Right cardiac atrium (tissue), 5 donors: ENCODE data around the gene MXI1. TPM values are rescaled to one million over a fixed set of nuclear protein-coding genes. Genes with fewer than 3 reads are reported as not detected.

ENCODE experiments used
- ATAC-seq, 2 donors: fragments of 200-7000 bp; cut with Tn5 transposase; one replicate each; pipeline versions ENCODE4 v1.8.0 to v1.9.1; 2020; ENCODE audit warnings: moderate library complexity in 2 of 2, mild to moderate bottlenecking in 1 of 2
- DNase-seq, 3 donors: peaks; one replicate each; pipeline ENCODE4 v3.0.0-alpha.2; 2020
- H3K27ac ChIP-seq: one replicate; pipeline ENCODE4 v1.5.1; 2013; ENCODE audit warnings: mild to moderate bottlenecking, low read length, control low read depth, moderate library complexity
- H3K27me3 ChIP-seq: one replicate; pipeline ENCODE4 v1.6.1; 2013; ENCODE audit not compliant: control insufficient read depth, insufficient read depth
- H3K4me1 ChIP-seq: one replicate; pipeline ENCODE4 v1.6.1; 2013; ENCODE audit warnings: low read length; ENCODE audit not compliant: control insufficient read depth, insufficient read depth
- H3K4me3 ChIP-seq: one replicate; pipeline ENCODE4 v1.5.1; 2013; ENCODE audit warnings: low read length, control low read depth
- H3K9me3 ChIP-seq: one replicate; pipeline ENCODE4 v1.6.1; 2013; ENCODE audit warnings: low read length; ENCODE audit not compliant: control insufficient read depth
- WGBS: extraction: QIAGEN DNeasy Blood & Tissue Kit; methylation state at CpG from one replicate; pipeline ENCODE4 v1.1.7; 2013; 5-methylcytosine and 5-hydroxymethylcytosine counted together
- intact Hi-C, 4 donors: fragments of 100-400 bp; cut with DNase I; formaldehyde crosslinking; loops; one replicate each; pipeline versions ENCODE4 v1.11.0 to v1.14.0; 2022 to 2023
- polyA plus RNA-seq: library from polyadenylated mRNA; stranded (reverse); fragments of 200-250 nt; gene quantifications from one replicate; pipeline ENCODE4 v1.2.3, GENCODE V29; 2013
- total RNA-seq, 4 donors: library from RNA; stranded (reverse); fragmentation: NEBNext Ultra II Directional; extraction: Animal tissue kit (Norgen Biotek cat#: 25700); gene quantifications; one replicate each; pipeline ENCODE4 v1.2.1, GENCODE V29; 2021
- donor health status: healthy with polysubstance abuse.
- donor health status: DM: no; HTN: yes; CAD: no.
- donor health status: DM: no; HTN: no; CAD: no.
- donor health status: DM: no; HTN: yes; CAD: no; lungs with severe emphysema.
- donor health status: DM: yes; HTN: yes; CAD: no.

MXI1 gene
- total and polyA plus RNA-seq, 5 donors, result 35.5 to 91.3 (median 59.7) TPM

DNA sequence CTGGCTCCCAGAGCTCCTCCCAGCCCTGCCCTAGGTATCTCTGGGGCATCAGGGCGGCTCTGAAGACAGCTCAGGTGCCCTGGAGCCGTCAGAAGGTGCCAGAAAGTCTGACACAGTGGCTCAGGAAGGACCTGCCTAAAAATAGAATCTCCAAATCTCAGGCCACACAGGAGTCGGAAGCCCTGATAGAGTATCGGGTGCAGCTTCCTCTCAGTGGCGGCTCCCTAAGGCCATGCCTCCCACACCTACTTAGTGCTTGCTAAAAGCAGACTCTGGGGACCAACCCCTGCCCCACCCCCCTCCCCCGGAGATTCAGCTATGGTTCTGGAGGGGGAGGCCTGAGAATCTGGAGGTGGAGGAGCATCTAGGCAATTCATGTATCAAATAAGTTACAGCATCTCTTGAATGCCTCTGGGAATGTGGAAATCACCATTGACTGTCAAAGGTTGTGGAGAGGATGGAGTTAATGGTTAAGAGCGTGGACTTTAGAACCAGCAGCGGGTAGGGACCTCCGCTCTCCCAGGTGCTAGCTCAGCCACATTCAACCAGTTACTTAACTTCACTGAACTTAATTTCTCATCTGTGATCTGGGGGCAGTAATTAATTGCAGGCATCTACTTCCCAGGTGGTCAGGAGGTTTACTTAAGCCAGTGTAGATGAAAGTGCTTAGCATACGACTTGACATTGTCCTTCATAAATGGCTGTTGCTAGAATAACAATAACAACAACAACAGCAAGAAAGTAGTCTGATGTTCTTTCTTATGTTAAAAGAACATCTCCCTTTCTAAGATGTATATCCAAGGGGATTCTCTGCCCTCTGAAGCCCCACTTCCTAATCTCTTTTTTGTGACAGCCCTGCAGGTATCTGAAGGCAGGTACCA is 38.6 kb upstream of the MXI1 start:
- 9% methylated on average over 10 of the region's 10 CpGs for WGBS
- ATAC-seq, result peak; percentile 66 to 81
- Histone ChIP-seq H3K4me3 (peak overlapping the region; percentile 27), H3K9me3 (no peaks in the 10 kb centered on the region), H3K4me1 (peaks cover 5% of the 10 kb centered on the region), H3K27me3 (no peaks in the 10 kb centered on the region), H3K27ac (no peak overlapping the region)
- DNase-seq, result peak in 2 of 3 donors; percentile 27 to 47
- intact Hi-C loops, result no loop called here

DNA sequence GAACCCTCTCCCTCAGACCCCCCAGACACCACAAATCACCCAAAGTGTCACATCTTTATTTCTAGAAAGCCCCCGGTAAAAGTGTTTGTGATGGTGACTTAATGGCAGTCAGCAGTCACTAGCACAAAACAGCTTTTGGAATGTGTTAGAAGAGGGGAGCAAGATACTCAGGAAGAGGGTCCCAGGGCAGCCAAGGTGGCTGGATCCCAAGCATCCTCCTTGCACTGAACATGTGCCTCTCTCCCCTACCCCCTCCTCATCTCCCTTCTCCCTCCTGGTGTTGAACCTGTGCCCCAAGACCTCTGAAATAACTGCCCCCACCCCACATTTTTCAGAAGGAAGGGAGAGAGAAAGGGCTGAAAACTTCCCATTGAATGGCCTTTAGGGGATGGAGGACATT is 37.8 kb upstream of the MXI1 start:
- no peak for ATAC-seq
- DNase-seq, result no peak
- WGBS, result 24% methylated on average over 1 of the region's 1 CpG
- Histone ChIP-seq H3K27ac (no peak overlapping the region), H3K4me3 (no peak overlapping the region), H3K4me1 (peaks cover 5% of the 10 kb centered on the region), H3K9me3 (no peaks in the 10 kb centered on the region), H3K27me3 (no peaks in the 10 kb centered on the region)
- intact Hi-C loops, result no loop called here

DNA sequence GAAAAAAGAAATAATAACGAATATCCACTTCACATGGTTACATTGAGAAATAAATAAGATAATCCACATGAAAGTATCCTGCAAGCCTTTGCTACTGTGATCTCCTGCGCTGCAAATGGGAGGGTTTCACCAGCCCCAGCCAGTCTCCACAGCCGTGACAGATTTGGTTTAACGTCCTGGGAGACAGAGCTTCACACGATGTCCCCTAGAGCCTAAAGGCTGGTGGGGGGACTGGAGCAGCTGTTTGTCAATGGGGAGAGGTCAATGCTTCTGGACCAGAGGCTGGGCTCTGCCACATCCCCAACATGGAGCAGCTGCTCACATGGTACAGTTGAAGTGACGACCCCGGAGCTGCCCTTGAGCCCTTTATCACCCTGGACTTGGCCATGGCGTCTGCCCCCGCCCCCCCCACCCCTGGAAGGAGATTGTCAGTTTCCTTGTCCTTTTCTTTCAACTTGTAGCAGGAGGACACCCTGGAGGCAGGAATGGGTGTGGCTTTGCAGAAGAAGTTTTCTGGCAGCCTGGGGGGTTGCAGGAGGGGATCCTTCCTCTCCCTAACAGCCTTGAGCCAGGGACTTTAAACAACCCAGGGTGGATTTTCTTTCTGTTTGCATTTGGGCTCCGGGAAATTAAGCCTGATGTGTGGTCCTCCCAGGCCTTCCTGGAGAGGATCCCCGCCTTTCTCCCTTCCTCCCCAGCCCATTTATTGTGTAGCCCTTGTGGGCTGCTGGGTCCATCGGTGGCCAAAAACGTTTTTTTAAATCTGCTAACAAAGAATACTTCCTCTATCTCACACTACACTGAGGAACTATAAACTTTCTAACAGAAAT is 37.0 kb upstream of the MXI1 start:
- Histone ChIP-seq H3K27ac (peak overlapping the region; percentile 42), H3K9me3 (no peaks in the 10 kb centered on the region), H3K4me3 (no peak overlapping the region), H3K4me1 (peaks cover 5% of the 10 kb centered on the region), H3K27me3 (no peaks in the 10 kb centered on the region)
- ATAC-seq (peak; percentile 66 to 85), DNase-seq (peak in 2 of 3 donors; percentile 50 to 56)
- intact Hi-C loops, result no loop called here
- 15% methylated on average over 13 of the region's 13 CpGs for WGBS

DNA sequence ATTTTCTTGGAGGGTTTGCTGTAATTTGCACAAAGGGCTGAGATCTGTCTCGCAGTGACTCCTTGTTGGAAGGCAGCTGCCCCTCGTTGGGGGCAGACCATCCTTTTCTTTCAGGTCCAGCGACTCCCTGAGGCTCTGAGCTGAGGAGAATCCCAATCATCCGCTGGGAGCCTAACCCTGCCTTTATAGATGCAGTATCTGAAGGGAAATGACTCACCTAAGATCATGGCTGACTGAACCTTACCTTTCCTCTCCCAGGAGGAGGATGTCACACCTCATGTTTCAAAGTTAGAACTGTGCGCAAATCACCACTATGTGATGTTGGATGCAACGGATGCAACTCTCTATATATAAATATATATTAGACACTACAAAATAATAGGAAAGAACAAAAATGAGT is 36.4 kb upstream of the MXI1 start:
- Histone ChIP-seq H3K4me1 (peaks cover 5% of the 10 kb centered on the region), H3K4me3 (no peak overlapping the region), H3K9me3 (no peaks in the 10 kb centered on the region), H3K27me3 (no peaks in the 10 kb centered on the region), H3K27ac (peak overlapping the region; percentile 3)
- ATAC-seq (peak in 1 of 2 donors; percentile 34), DNase-seq (no peak)
- intact Hi-C loops, result no loop called here
- WGBS, result 55% methylated on average over 6 of the region's 6 CpGs

DNA sequence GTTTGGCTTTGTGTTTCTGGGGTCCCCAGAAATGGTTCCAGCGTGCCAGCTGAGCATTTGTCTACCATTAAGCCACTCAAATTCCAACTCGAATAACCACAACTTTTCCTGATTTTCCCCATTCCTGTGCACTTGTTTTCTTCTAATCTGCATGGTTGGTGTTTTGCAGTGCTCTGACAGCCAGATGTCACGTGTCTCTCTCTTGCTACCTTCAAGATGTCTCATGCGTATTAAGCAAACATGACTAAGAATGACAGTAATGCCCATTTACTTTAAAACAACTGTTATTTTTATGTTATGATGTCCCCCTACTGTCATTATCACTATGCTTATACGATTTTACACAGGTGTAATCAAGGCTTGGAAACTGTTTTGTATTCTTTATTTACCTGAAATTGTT is 35.2 kb upstream of the MXI1 start:
- Histone ChIP-seq H3K4me1 (peaks cover 5% of the 10 kb centered on the region), H3K4me3 (no peak overlapping the region), H3K27ac (no peak overlapping the region), H3K9me3 (no peaks in the 10 kb centered on the region), H3K27me3 (no peaks in the 10 kb centered on the region)
- 85% methylated on average over 5 of the region's 5 CpGs for WGBS
- ATAC-seq (no peak), DNase-seq (no peak)
- intact Hi-C loops, result no loop called here

DNA sequence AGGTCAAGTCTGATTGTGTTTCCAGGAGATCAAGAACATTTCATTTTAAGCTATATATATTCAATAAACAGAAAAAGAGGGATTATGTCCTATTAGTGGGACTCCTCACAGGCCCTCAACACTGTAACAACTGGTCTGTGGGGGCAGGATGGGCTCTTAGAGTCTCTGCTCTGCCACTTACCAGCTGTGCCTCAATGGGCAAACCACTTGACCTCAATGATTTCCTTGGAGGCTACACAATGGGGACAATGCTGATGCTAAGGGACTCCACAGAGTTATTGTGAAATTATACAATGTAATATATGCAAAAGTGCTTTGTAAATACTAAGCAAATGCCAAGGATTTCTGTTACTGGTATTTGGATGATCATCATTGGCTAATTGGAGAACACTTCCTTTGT is 33.2 kb upstream of the MXI1 start:
- intact Hi-C loops, result loop anchor here in 1 of 4 donors (1.0 kb wide), 1 partner anchor 18 kb away; no protein-coding TSS in a partner anchor
- Histone ChIP-seq H3K27ac (no peak overlapping the region), H3K4me3 (no peak overlapping the region), H3K4me1 (peaks cover 3% of the 10 kb centered on the region), H3K9me3 (no peaks in the 10 kb centered on the region), H3K27me3 (no peaks in the 10 kb centered on the region)
- ATAC-seq (no peak), DNase-seq (no peak)

DNA sequence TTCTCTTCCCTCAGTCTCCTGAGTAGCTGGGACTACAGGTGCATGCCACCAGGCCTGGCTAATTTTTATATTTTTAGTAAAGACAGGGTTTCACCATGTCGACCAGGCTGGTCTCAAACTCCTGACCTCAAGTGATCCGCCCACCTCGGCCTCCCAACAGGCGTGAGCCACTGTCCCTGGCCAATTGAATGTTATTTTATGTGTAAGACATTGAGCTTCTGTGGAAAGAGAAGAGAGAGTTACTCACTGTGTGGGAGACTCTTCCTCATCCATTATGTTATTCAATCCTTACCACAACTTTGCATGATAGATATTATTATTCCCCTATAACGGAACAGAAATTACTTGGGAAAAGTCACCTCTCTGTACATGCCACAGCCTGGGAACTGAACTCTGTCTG is 32.6 kb upstream of the MXI1 start:
- Histone ChIP-seq H3K4me1 (peaks cover 3% of the 10 kb centered on the region), H3K4me3 (no peak overlapping the region), H3K27me3 (no peaks in the 10 kb centered on the region), H3K27ac (no peak overlapping the region), H3K9me3 (no peaks in the 10 kb centered on the region)
- DNase-seq (no peak), ATAC-seq (no peak)
- WGBS, result 96% methylated on average over 5 of the region's 5 CpGs
- intact Hi-C loops, result loop anchor here in 1 of 4 donors (1.0 kb wide), 1 partner anchor 19 kb away; no protein-coding TSS in a partner anchor

DNA sequence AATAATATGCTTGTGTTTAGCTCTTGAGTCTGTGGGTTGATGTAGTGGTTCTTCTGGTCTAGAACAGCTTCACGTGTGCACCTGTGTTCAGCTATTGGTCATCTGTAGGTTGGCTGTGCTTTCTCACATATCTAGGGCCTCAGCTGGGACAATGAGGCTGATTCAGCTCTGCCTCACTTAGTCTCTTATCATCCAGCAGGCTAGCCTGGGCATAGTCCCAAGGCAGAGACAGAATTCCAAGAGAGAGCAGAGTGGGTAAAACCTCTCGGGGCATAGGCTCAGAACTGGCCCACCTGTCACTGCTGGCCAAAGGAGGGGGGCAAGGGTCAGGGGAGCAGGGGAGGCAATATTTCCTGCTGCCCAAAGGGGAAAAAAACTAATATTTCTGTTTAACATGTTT is 32.0 kb upstream of the MXI1 start:
- WGBS, result 61% methylated on average over 2 of the region's 2 CpGs
- no peak overlapping the region for H3K4me3 ChIP-seq
- no peaks in the 10 kb centered on the region for H3K4me1 ChIP-seq
- no peak overlapping the region for H3K27ac ChIP-seq
- intact Hi-C loops, result no loop called here
- ATAC-seq (peak; percentile 48 to 53), DNase-seq (no peak)
- H3K27me3 ChIP-seq, result no peaks in the 10 kb centered on the region
- H3K9me3 ChIP-seq, result no peaks in the 10 kb centered on the region

DNA sequence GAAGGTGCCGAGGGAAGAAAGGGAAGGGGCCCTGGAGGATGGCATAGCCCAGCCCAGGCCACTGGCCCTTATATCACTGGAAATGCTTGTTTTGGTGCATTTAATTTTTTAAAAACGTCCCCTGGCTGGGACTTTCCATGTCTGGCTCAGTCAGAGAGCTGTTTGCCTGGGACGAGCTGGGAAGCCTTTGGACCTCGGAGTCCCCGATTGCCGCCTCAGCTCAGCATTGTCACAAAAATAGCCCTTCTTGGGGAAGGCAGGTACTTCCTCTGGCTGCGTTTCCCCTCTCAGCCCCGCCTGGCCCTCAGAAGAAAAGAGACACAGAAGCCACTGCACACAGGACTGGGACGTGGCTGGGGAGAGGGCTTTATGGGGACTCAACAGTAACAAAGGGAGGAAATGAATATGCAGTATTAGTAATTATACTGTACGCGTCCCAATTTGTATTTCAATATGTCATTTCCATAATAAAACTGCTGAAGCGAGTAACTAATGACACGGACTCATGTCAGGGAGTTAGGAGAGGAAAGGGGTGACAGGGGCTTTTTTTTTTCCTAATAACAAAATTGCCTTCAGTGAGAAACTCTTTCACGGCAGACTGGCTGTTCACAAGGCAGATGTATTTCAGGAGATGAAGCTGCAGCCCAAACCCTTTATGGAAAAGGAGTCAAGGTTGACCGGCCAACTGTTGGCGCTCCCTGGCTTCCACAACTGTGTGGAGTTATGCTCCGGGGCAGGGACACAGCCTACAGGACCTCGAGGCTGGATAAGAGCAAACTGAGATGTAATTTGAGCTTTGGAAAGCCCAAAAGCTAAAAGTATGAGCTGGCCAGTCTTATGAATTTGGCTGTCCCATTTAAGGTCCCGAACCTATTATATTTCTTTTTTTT is 31.0 kb upstream of the MXI1 start:
- DNase-seq, result peak in 1 of 3 donors; percentile 51
- Histone ChIP-seq H3K9me3 (no peaks in the 10 kb centered on the region), H3K27ac (peak overlapping the region; percentile 63), H3K4me3 (no peak overlapping the region), H3K27me3 (no peaks in the 10 kb centered on the region), H3K4me1 (peaks cover under 1% of the 10 kb centered on the region)
- intact Hi-C loops, result no loop called here
- peak; percentile 58 to 77 for ATAC-seq
- WGBS, result 32% methylated on average over 19 of the region's 19 CpGs

DNA sequence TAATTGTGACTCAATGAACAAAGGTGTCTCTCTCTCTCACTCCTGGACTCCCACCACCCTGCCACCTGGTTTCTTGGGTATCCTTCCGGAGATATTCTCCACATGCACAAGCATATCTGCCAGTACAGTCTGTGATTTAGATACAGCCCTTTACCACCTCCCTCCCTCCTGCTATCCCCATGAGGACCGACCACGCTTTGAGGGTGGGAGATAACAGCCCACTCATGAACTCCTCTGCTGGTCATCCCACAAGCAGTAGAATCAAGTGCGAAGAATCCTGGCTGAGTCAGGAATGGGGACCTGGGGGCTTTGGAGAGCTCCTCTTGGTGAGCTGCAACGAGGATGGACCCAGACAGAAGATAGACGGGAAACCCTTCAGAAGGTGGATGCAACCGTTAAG is 28.2 kb upstream of the MXI1 start:
- no peak overlapping the region for H3K4me3 ChIP-seq
- DNase-seq, result no peak
- H3K9me3 ChIP-seq, result no peaks in the 10 kb centered on the region
- no peak for ATAC-seq
- WGBS, result 85% methylated on average over 7 of the region's 7 CpGs
- H3K27me3 ChIP-seq, result no peaks in the 10 kb centered on the region
- no peak overlapping the region for H3K27ac ChIP-seq
- peaks cover 2% of the 10 kb centered on the region for H3K4me1 ChIP-seq
- intact Hi-C loops, result no loop called here
